Nephron progenitor cell (in vitro differentiated cells): ENCODE data around the gene EEA1.

Experiments
- DNase-seq: peaks from one replicate; pipeline ENCODE4 v3.0.0; 2021
- H3K27ac Mint-ChIP-seq: 2 replicates; pipeline ENCODE4 v1.8.0; 2021; ENCODE audit warnings: mild to moderate bottlenecking, moderate library complexity, mixed read lengths
- H3K27me3 Mint-ChIP-seq: 2 replicates; pipeline ENCODE4 v1.8.0; 2021; ENCODE audit warnings: mild to moderate bottlenecking, low read depth, mixed read lengths; ENCODE audit not compliant: poor library complexity
- H3K36me3 Mint-ChIP-seq: 2 replicates; pipeline ENCODE4 v1.8.0; 2021; ENCODE audit warnings: low read depth, mixed read lengths
- H3K4me1 Mint-ChIP-seq: 2 replicates; pipeline ENCODE4 v1.8.0; 2021; ENCODE audit warnings: mixed read lengths
- H3K4me3 Mint-ChIP-seq: 2 replicates; pipeline ENCODE4 v1.8.0; 2021; ENCODE audit warnings: mild to moderate bottlenecking, moderate library complexity, mixed read lengths
- H3K9me3 Mint-ChIP-seq: 2 replicates; pipeline ENCODE4 v1.8.0; 2021; ENCODE audit warnings: mild to moderate bottlenecking, moderate library complexity, mixed read lengths
- TF ChIP-seq, protein P1 (sequence below): fragments of 200-600 bp; sonication (generic); IDR thresholded peaks from 2 replicates; pipeline ENCODE4 v1.5.0; 2021; ENCODE audit warnings: antibody characterized with exemption

Gene EEA1

DNA sequence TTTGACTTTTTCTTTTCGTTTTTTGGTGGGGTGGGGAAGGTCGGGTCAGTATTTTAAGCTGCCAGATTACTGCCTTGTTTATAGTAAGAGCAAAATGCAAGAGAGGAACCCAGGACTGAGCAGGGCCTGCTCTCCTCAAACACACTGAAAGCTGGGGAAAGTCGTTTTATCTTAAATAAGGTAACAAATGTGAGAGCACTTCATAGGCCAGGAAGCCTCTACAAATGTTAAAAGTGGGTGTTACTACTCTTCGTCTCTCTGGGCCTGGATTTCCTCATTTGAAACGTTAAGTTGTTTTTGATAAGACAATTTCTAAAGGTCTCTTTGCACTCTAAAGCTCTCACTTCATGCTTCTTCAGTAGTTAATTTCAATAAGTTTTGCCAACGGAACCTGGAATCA is 192.5 kb downstream of the EEA1 start:
- Mint-ChIP-seq H3K4me1 (peaks cover 10% of the 10 kb centered on the region), H3K9me3 (no peaks in the 10 kb centered on the region), H3K27ac (no peak overlapping the region), H3K27me3 (peaks cover 4% of the 10 kb centered on the region), H3K36me3 (no peaks in the 10 kb centered on the region), H3K4me3 (no peak overlapping the region)
- TF ChIP-seq, protein P1, sequence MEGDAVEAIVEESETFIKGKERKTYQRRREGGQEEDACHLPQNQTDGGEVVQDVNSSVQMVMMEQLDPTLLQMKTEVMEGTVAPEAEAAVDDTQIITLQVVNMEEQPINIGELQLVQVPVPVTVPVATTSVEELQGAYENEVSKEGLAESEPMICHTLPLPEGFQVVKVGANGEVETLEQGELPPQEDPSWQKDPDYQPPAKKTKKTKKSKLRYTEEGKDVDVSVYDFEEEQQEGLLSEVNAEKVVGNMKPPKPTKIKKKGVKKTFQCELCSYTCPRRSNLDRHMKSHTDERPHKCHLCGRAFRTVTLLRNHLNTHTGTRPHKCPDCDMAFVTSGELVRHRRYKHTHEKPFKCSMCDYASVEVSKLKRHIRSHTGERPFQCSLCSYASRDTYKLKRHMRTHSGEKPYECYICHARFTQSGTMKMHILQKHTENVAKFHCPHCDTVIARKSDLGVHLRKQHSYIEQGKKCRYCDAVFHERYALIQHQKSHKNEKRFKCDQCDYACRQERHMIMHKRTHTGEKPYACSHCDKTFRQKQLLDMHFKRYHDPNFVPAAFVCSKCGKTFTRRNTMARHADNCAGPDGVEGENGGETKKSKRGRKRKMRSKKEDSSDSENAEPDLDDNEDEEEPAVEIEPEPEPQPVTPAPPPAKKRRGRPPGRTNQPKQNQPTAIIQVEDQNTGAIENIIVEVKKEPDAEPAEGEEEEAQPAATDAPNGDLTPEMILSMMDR, result no peak
- no peak for DNase-seq

DNA sequence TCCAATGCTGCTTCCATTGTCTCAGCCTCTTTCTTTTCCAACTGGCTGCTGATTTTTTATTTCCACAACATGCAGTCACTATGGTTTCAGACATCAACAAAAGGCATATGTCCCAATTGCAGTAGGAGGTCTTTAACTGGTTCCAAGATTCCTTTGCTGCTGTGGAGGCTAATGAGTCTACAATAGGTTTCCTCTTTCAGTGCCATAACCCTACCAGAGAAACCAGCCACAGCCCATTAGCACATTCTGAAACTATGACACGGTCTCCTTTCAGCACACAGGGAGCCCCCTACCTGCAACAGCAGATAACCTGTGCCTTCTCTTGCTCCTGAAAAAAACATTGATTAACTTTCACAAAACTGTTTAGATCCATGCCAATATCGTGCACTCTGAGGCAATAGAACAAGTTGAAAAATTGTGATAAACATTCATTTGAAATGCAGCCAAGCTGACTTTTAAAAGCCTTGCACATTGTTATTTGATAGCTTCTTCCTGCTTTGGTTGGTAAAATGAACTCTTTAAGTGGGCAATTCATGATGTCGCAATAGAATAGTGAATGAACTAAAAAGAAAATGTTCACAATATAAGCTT is 193.9 kb downstream of the EEA1 start:
- H3K36me3 Mint-ChIP-seq, result no peaks in the 10 kb centered on the region
- H3K9me3 Mint-ChIP-seq, result no peaks in the 10 kb centered on the region
- H3K27me3 Mint-ChIP-seq, result peaks cover 4% of the 10 kb centered on the region
- DNase-seq, result no peak
- no peak overlapping the region for H3K4me3 Mint-ChIP-seq
- TF ChIP-seq, protein P1, result no peak
- H3K4me1 Mint-ChIP-seq, result peaks cover 10% of the 10 kb centered on the region
- H3K27ac Mint-ChIP-seq, result no peak overlapping the region

DNA sequence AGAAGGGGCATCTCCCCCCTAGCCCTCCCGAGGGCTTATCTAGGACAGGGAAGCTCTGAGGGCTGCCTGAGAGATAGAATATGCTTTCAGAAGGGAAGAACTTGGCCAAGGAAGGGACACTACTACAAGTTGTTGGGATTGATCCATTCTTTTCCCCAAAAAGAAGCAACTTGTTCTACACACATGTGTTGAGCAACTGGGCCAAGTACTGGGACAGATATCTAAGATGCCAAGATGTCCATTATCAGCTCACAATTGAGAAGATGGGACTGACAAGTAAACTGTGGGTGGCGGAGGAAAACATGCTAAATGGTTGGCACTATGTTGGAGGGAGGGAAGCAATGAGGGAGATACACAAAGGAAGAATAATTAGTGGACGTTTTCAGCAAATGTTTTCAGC is 195.4 kb downstream of the EEA1 start:
- Mint-ChIP-seq H3K9me3 (no peaks in the 10 kb centered on the region), H3K4me1 (peaks cover 10% of the 10 kb centered on the region), H3K36me3 (no peaks in the 10 kb centered on the region), H3K4me3 (no peak overlapping the region), H3K27ac (no peak overlapping the region), H3K27me3 (peaks cover 4% of the 10 kb centered on the region)
- DNase-seq, result no peak
- TF ChIP-seq, protein P1, result no peak

DNA sequence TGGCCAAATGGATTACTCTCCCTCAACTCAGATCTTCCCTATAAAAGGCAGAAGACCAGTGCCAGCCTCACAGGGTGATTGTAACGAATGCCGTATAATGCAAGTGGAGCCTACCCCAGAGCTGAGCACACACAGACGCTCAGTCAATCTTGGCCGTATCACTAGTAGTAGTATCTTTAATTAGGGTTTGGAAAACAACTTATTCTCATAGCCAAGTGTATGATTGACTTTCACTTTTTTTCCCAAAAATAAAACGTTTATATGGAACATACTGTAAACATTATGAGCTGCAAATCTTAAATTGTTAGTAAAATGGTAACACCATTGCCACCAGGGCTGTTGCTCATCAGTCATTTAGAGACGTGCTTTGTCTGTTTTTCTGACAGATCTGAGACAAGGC is 195.9 kb downstream of the EEA1 start:
- Mint-ChIP-seq H3K4me1 (peaks cover 10% of the 10 kb centered on the region), H3K36me3 (no peaks in the 10 kb centered on the region), H3K27ac (no peak overlapping the region), H3K4me3 (no peak overlapping the region), H3K27me3 (peaks cover 4% of the 10 kb centered on the region), H3K9me3 (no peaks in the 10 kb centered on the region)
- TF ChIP-seq, protein P1, result no peak
- DNase-seq, result no peak

DNA sequence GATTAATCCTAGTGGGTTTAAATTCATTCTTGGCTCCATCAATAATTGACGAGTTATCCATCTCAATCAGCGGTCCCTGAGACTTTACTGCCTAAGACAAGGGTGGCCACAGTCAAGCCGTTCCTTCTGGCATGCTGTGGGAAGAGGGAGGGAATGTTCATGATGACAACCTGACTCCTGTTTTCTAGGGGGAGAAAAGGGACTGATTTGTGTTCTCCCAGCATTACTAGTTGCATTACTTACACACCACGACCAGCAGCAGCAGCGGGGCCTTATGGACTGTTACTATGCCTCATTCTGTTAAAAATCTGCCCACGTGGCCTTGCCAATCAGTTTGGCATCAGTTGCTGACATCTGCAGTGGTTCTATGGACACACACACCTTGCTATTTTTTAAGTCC is 196.4 kb downstream of the EEA1 start:
- Mint-ChIP-seq H3K27ac (no peak overlapping the region), H3K4me1 (peaks cover 10% of the 10 kb centered on the region), H3K27me3 (peaks cover 4% of the 10 kb centered on the region), H3K9me3 (no peaks in the 10 kb centered on the region), H3K36me3 (no peaks in the 10 kb centered on the region), H3K4me3 (no peak overlapping the region)
- no peak for DNase-seq
- TF ChIP-seq, protein P1, result no peak

DNA sequence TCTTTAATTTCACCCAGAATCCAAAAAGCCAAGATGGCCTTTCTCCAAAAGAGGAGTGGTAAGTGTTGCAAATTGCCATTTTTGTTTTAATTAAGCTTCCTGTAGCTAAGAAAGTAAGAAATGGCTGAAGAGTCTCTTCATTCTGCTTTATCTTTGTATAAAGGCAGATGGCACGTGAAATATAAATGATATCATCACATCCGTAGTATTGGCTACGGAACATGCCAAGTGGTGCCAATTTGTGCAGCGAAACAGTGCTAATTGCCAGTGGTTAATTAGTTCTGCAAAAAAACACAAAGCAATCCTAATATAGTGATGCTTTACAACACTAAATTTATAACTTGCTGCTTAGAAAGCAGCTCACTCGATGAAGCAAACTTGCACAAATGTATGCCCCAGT is 196.9 kb downstream of the EEA1 start:
- H3K27ac Mint-ChIP-seq, result no peak overlapping the region
- no peak for DNase-seq
- H3K27me3 Mint-ChIP-seq, result peaks cover 4% of the 10 kb centered on the region
- no peaks in the 10 kb centered on the region for H3K36me3 Mint-ChIP-seq
- H3K4me1 Mint-ChIP-seq, result peaks cover 10% of the 10 kb centered on the region
- TF ChIP-seq, protein P1, result no peak
- H3K4me3 Mint-ChIP-seq, result no peak overlapping the region
- no peaks in the 10 kb centered on the region for H3K9me3 Mint-ChIP-seq
